ENCODE measurements around the gene GRM8.

GRM8 gene

GRCh38 chr7:127059475-127059874 lies 193.3 kb downstream of the GRM8 start:
- no peaks in the 10 kb centered on the region for H3K36me3 ChIP-seq (ENCODE audit: insufficient read depth, low read length)
- no peak overlapping the region for H3K4me3 ChIP-seq (ENCODE audit: low read depth, low read length, poor library complexity, severe bottlenecking)
- H3K27me3 ChIP-seq (ENCODE audit: insufficient read depth, low read length), result no peaks in the 10 kb centered on the region
- H3K27ac ChIP-seq (ENCODE audit: low read depth, low read length, poor library complexity, severe bottlenecking), result no peak overlapping the region
- H3K9ac ChIP-seq (ENCODE audit: low read length), result no peak overlapping the region
- no peaks in the 10 kb centered on the region for H3F3A ChIP-seq (ENCODE audit: insufficient read depth, low read length)
- no peaks in the 10 kb centered on the region for H3K9me2 ChIP-seq (ENCODE audit: low read depth, low read length)
- no peak overlapping the region for H3K4me2 ChIP-seq (ENCODE audit: low read length)
- no peaks in the 10 kb centered on the region for H3K9me3 ChIP-seq (ENCODE audit: low read length)
- TF ChIP-seq CTCF (IDR thresholded peaks at IDR 0.05; ENCODE audit: low read length) (no peak), EZH2 (IDR thresholded peaks at IDR 0.05; ENCODE audit: borderline replicate concordance, low read length) (no peak)
- no peak overlapping the region for H2AFZ ChIP-seq (ENCODE audit: low read length)
- H3K79me2 ChIP-seq (ENCODE audit: insufficient read depth, low read length), result no peaks in the 10 kb centered on the region
- H4K20me1 ChIP-seq (ENCODE audit: insufficient read depth, low read length), result no peaks in the 10 kb centered on the region
- H3K4me1 ChIP-seq (ENCODE audit: insufficient read depth, low read length, severe bottlenecking), result no peaks in the 10 kb centered on the region

- no peak overlapping the region for H2AFZ ChIP-seq (ENCODE audit: low read length)
- TF ChIP-seq EZH2 (IDR thresholded peaks at IDR 0.05; ENCODE audit: borderline replicate concordance, low read length) (no peak), CTCF (IDR thresholded peaks at IDR 0.05; ENCODE audit: low read length) (no peak)
- H4K20me1 ChIP-seq (ENCODE audit: insufficient read depth, low read length), result no peaks in the 10 kb centered on the region
- H3K36me3 ChIP-seq (ENCODE audit: insufficient read depth, low read length), result no peaks in the 10 kb centered on the region
- H3K9me3 ChIP-seq (ENCODE audit: low read length), result no peaks in the 10 kb centered on the region
- H3K27me3 ChIP-seq (ENCODE audit: insufficient read depth, low read length), result no peaks in the 10 kb centered on the region
- H3K9ac ChIP-seq (ENCODE audit: low read length), result no peak overlapping the region
- H3F3A ChIP-seq (ENCODE audit: insufficient read depth, low read length), result no peaks in the 10 kb centered on the region
- H3K4me1 ChIP-seq (ENCODE audit: insufficient read depth, low read length, severe bottlenecking), result no peaks in the 10 kb centered on the region
- no peak overlapping the region for H3K4me2 ChIP-seq (ENCODE audit: low read length)
- H3K9me2 ChIP-seq (ENCODE audit: low read depth, low read length), result no peaks in the 10 kb centered on the region
- H3K79me2 ChIP-seq (ENCODE audit: insufficient read depth, low read length), result no peaks in the 10 kb centered on the region
- no peak overlapping the region for H3K4me3 ChIP-seq (ENCODE audit: low read depth, low read length, poor library complexity, severe bottlenecking)
- no peak overlapping the region for H3K27ac ChIP-seq (ENCODE audit: low read depth, low read length, poor library complexity, severe bottlenecking)
These were observed 194.8 kb downstream of the GRM8 start for GRCh38 chr7:127057918-127058317.

- H3K4me1 ChIP-seq (ENCODE audit: insufficient read depth, low read length, severe bottlenecking), result no peaks in the 10 kb centered on the region
- no peak for TF ChIP-seq EZH2 (IDR thresholded peaks at IDR 0.05; ENCODE audit: borderline replicate concordance, low read length)
- TF ChIP-seq CTCF (IDR thresholded peaks at IDR 0.05; ENCODE audit: low read length), result no peak
- no peaks in the 10 kb centered on the region for H3K36me3 ChIP-seq (ENCODE audit: insufficient read depth, low read length)
- H3K79me2 ChIP-seq (ENCODE audit: insufficient read depth, low read length), result no peaks in the 10 kb centered on the region
- H3K9ac ChIP-seq (ENCODE audit: low read length), result no peak overlapping the region
- no peak overlapping the region for H3K4me2 ChIP-seq (ENCODE audit: low read length)
- H2AFZ ChIP-seq (ENCODE audit: low read length), result no peak overlapping the region
- no peaks in the 10 kb centered on the region for H4K20me1 ChIP-seq (ENCODE audit: insufficient read depth, low read length)
- H3K4me3 ChIP-seq (ENCODE audit: low read depth, low read length, poor library complexity, severe bottlenecking), result no peak overlapping the region
- H3K9me2 ChIP-seq (ENCODE audit: low read depth, low read length), result no peaks in the 10 kb centered on the region
- no peak overlapping the region for H3K27ac ChIP-seq (ENCODE audit: low read depth, low read length, poor library complexity, severe bottlenecking)
- H3K27me3 ChIP-seq (ENCODE audit: insufficient read depth, low read length), result no peaks in the 10 kb centered on the region
- no peaks in the 10 kb centered on the region for H3F3A ChIP-seq (ENCODE audit: insufficient read depth, low read length)
- no peaks in the 10 kb centered on the region for H3K9me3 ChIP-seq (ENCODE audit: low read length)
These were observed 196.5 kb downstream of the GRM8 start for GRCh38 chr7:127056202-127056601.
